T-helper 1 cell treated with Interleukin-12 subunit alpha and Interleukin-12 subunit beta and Interleukin-4 antibody, amounts not matched to agents 30 ng/mL and 1 ng/mL, for 36 hours (primary cell): ENCODE data around the gene FBXO48. TPM values are rescaled to one million over a fixed set of nuclear protein-coding genes. Genes with fewer than 3 reads are reported as not detected.

Experiments used
- intact Hi-C: fragments of 100-400 bp; cut with micrococcal nuclease; formaldehyde crosslinking; loops from one replicate; pipeline ENCODE4 v1.15.1; 2024
- total RNA-seq: library from RNA; stranded (reverse); gene quantifications from 2 replicates; pipeline ENCODE4 v1.2.3, GENCODE V29; 2022

Gene FBXO48
- total RNA-seq, 1 donor from 2014 or later: 2.4 TPM

DNA sequence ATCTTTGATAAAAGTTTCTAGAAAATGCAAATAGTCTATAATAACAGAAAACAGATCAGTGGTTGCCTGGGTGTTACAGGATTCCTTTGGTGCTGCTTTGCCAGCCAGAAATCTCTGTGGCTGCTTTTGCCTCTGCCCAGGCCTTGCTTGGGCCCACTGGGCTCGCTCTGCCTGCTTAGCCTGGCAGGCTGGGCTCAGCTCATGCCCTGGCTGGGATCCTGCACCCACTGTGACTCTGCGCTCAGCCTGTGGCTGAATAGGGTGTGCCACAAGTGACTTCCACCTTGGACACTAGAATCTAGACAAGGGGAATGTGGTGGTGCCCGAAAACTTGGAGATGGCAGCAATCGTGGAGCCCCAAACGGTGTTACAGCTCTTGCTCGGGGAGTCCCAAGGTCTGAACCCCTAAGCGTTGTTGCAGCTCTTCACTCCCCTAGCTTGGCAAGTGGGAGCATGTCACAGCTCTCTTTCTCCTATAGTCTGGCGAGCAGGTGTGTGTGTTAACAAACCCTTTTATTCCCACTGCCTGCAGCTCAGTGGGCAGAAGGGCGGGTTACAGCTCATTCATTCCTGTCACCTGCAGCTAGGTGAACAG lies 50.9 kb downstream of the FBXO48 start:
- intact Hi-C loops: no loop called here

DNA sequence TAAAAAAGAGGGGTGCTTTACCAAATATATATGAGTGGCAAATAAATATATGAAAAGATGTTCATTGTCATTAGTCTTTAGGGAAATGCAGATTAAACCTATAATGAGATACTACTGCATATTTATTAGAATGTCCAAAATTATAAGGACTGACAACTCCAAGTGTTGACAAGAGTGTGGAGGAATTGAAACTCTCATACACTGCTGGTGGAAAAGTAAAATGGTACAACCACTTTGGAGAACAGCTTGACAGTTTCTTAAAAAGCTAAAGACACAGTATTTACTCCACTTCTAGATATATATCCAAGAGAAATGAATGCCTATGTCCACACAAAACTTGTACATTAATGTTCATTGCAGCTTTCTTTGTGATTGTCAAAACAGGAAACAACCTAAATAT lies 51.6 kb downstream of the FBXO48 start:
- intact Hi-C loops: no loop called here

DNA sequence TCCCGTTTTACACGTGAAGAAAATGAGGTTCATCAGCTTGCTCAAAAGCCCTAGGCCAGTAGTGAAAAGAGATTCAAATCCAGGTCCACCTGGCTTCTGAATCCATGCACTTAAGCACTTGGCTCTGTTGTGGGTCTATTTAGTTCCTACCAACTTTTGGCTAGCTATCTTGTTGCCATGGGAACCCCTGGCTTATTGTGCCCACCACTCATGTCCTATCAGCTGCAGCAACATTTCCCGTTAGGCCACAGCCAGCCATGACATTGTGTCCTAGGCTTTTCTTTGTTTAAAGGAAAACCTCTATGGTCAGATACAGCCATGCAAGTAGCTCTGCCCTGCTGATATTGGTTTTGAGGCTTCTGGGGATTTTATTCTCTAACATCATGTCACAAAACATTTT lies 52.2 kb downstream of the FBXO48 start:
- intact Hi-C loops: no loop called here

DNA sequence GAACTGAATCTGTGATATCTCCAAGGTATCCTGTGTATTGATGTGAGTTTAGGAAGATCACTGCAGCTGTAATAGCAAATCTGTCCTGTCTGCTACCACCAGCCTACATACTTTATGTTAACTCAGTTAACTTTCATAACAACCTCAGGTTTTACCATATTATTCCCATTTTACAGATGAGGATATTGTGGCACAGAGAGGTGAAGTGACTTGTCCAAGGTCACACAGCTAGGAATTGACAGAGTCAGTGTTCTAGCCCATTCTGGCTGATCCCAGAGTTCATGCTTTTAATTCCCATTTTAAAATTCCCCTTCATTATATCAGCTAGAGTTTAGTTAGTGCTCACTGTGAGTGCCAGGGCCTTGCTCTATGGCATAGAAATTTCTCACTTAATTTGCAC lies 52.6 kb downstream of the FBXO48 start:
- intact Hi-C loops: no loop called here

DNA sequence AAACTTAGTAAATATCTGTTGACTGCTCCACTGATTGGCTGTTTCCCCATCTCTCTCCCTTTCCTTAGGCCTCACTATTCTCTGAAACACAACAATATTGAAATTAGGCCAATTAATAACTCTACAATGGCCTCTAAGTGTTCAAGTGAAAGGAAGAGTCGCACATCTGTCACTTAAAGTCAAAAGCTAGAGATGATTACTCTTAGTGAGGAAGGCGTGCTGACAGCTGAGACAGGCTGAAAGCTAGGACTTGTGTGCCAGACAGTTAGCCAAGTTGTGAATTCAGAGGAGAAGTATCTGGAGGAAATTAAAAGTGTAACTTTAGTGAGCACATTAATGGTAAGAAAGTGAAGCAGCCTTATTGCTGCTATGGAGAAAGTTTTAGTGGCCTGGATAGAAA lies 53.6 kb downstream of the FBXO48 start:
- intact Hi-C loops: no loop called here

DNA sequence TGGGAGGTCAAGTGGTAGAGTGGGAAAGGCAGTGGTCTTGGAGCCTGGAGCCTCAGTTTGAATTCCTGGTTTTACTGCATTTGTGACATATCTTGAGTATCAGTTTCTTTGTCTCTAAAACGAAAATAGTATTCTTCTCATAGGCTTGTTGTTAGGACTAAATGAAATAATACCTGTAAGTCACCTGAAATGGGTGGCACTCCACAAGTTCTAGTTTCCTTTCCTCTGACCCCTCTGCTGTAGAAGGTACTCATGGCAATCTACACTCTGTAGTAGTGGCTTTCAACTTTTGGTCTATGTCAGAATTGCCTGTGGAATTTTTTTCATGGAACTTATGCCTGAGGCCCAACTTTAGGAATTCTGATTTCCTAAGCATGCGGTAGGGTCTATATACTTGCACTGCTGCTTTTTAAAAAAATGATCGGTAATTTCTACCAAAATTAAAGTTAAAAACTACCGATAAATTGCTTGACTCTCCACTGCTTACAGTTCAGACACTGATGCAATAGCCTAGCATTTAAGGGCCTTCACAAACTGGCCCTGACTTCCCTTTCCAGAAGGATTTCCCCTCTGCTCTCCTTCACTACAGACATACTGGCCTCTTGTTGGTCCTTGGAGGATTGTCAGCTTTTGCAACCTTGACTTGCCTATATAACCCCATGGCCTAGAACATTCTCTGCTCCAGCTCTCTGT lies 54.8 kb downstream of the FBXO48 start:
- intact Hi-C loops: no loop called here

DNA sequence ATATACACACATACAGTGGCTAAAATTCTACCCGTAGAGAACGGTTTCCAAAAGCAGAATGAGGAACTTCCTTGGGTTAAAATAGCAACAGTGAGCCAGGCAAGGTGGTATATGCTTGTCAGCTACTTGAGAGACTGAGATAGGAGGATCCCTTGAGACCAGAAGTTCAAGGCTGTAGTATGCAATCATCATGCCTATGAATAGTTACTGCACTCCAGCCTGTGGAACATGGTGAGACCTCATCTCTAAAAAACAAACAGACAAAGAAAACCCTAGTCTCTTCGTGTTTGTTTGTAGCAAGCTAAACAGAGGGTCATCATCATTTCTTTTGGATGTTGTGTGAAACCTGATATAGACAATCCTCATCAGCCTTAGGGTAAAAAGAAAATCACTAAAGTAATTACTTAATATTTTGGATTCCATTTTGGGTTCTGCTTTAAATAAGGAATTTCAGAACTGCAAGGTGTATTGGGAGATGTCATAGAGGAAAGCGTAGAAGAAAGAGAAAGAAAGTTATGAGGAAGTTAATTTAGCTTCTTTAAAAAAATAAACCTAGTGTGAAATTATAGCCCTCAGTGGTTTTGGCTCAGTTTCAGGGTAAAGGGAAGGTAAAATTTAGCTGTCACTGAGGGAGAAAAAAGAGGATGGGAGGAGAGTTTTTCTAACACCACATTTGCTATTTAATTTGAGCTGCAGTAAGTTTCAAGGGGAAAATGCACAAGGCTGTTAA lies 55.5 kb downstream of the FBXO48 start:
- intact Hi-C loops: no loop called here

Other genes with a start within 250 kb of the FBXO48 start
- gene PPP3R1, start 214.8 kb downstream of the FBXO48 start, total RNA-seq: 73.6 and 77.5 TPM in 2 replicates
- gene CNRIP1, start 147.3 kb downstream of the FBXO48 start, total RNA-seq: not detected in 2 replicates
- 3.9 and 5.6 TPM in 2 replicates for gene PLEK, start 102.0 kb downstream of the FBXO48 start, total RNA-seq
- gene APLF, start 291 bp upstream of the FBXO48 start, total RNA-seq: 3.3 and 3.5 TPM in 2 replicates
- gene PROKR1, start 176.3 kb upstream of the FBXO48 start, total RNA-seq: 0.05 TPM in 1 of 2 replicates, not detected in the other